GM10248 (cell line): ENCODE data around the gene BRAT1.

ENCODE experiments used
- CTCF ChIA-PET: fragments of 300-600 bp; sonication (Branson Sonifier 250); formaldehyde crosslinking; extraction: SDS; loops from one replicate; lab custom pipeline; 2021; ENCODE audit warnings: antibody characterized with exemption; lab: Yijun Ruan, JAX
- POLR2A ChIA-PET: fragments of 350-650 bp; sonication (Branson Sonifier 250); formaldehyde crosslinking; extraction: SDS; loops from one replicate; lab custom pipeline; 2020; ENCODE audit warnings: antibody characterized with exemption; lab: Yijun Ruan, JAX
- DNase-seq: peaks from one replicate; pipeline ENCODE4 v3.0.0; 2012; ENCODE audit errors: extremely low spot score
- CTCF ChIP-seq: IDR thresholded peaks from 2 replicates; pipeline ENCODE4 v1.5.1; 2012; ENCODE audit warnings: mild to moderate bottlenecking, low read depth; ENCODE audit errors: extremely low read depth, missing control alignments, control extremely low read depth

BRAT1 gene

GRCh38 chr7:2576742-2577491 is 21.6 kb upstream of the BRAT1 start:
- ChIA-PET POLR2A (no interaction called here), CTCF (interaction anchor here (1.4 kb wide), 1 partner anchor 10 kb away, joined by 4 read pairs; no protein-coding TSS in a partner anchor)
- TF ChIP-seq CTCF = no peak
- DNase-seq = no peak

GRCh38 chr7:2575733-2576340 is 20.5 kb upstream of the BRAT1 start:
- no peak for TF ChIP-seq CTCF
- no peak for DNase-seq
- POLR2A ChIA-PET = no interaction called here
- CTCF ChIA-PET = interaction anchor here (1.3 to 1.4 kb wide), 2 partner anchors 8 to 135 kb away, joined by 4 read pairs; no protein-coding TSS in a partner anchor

GRCh38 chr7:2575046-2575732 is 19.9 kb upstream of the BRAT1 start:
- no peak for DNase-seq
- TF ChIP-seq CTCF = no peak
- POLR2A ChIA-PET = no interaction called here
- CTCF ChIA-PET = interaction anchor here (0.7 to 1.4 kb wide), 4 partner anchors 11 to 1300 kb away, joined by 3 to 4 read pairs (median 4); no protein-coding TSS in a partner anchor

GRCh38 chr7:2573761-2574160 is 18.4 kb upstream of the BRAT1 start:
- POLR2A ChIA-PET = no interaction called here
- CTCF ChIA-PET = interaction anchor here (0.9 to 1.4 kb wide), 5 partner anchors 11 to 105 kb away, joined by 3 to 4 read pairs (median 3); no protein-coding TSS in a partner anchor
- TF ChIP-seq CTCF = no peak
- no peak for DNase-seq

- ChIA-PET POLR2A (no interaction called here), CTCF (interaction anchor here (1.2 kb wide), 1 partner anchor 12 kb away, joined by 4 read pairs; no protein-coding TSS in a partner anchor)
- no peak for DNase-seq
- TF ChIP-seq CTCF = no peak
These were observed 16.9 kb upstream of the BRAT1 start for GRCh38 chr7:2572101-2572842.
